Hematopoietic multipotent progenitor cell treated with erythropoietin and hydrocortisone succinate and interleukin-3 and kit ligand, for 17 days (in vitro differentiated cells): ENCODE data around the gene RNU6-8.

Source experiments
- DNase-seq: peaks from one replicate; pipeline ENCODE4 v3.0.0-alpha.2; 2015; ENCODE audit warnings: low spot score

Gene RNU6-8

DNA sequence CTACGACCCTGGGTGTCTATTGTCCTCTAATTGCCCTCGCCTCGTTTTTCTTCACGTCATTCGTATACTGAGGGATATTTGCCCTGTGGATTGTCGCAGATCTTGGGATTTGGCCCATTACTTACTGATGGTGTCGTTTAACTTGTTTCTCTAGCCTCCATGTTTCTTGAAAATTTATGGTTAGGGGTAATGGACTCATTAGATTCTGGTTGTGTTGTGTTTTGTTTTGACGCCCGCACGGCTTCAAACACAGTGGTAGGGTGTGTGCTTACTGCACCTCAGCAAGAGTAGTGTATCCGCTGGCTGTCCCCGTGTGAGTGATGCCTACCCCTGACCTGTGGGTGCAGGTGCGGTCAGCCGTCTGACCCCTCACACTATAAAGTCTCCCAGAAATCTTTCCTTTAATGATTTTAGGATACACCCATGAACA lies 874 bp upstream of the RNU6-8 start:
- DNase-seq = no peak

DNA sequence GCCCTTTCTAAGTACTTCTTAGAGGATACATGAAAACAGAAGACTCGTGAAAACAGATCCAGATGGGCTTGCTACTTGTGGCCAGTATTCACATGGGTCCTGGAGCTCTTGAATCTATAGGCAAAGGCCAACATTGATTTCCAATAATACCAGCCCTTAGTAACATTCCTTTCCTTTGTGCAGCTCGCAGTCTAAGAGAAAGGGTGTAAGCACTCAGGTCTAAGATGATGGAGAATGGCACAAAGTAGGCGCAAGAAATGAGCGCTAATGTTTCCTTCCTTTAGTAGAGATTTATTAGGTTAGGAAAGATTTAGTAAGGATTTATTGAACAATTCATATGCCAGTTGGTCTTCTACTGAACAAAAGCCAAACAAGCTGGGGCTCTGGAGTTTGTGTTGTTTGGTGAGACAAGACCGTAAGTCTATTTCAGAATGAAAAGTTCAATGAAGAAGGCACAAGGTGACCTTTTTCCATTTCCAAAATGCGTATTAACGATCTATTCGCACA lies 525 bp downstream of the RNU6-8 start:
- DNase-seq = peak; percentile 8

DNA sequence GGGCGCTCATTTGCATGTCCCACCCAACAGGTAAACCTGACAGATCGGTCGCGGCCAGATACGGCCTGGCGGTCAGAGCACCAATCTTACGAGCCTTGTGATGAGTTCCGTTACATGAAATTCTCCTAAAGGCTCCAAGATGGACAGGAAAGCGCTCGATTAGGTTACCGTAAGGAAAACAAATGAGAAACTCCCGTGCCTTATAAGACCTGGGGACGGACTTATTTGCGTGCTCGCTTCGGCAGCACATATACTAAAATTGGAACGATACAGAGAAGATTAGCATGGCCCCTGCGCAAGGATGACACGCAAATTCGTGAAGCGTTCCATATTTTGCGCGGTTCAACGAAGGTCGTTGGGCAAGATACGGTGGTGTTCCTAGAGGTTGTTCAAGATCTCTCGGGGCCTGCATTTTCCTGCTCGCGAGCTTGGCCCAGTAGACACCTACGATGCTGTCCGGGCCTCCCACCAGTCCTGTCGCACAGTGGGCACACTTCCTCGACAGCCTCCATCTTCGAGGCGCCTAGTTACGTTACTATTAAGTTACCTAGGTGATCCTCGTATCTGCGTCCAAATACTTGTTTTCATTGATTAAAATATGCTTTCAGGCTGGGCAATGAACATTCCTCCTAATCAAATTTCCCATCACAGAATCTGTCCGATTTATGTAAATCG lies 1.1 kb downstream of the RNU6-8 start, which contains the start of gene RNU6-7:
Gene RNU6-7 (plus strand): TSS at position 230 of the 675 bp plus-strand sequence.
- DNase-seq = peak; percentile 14

DNA sequence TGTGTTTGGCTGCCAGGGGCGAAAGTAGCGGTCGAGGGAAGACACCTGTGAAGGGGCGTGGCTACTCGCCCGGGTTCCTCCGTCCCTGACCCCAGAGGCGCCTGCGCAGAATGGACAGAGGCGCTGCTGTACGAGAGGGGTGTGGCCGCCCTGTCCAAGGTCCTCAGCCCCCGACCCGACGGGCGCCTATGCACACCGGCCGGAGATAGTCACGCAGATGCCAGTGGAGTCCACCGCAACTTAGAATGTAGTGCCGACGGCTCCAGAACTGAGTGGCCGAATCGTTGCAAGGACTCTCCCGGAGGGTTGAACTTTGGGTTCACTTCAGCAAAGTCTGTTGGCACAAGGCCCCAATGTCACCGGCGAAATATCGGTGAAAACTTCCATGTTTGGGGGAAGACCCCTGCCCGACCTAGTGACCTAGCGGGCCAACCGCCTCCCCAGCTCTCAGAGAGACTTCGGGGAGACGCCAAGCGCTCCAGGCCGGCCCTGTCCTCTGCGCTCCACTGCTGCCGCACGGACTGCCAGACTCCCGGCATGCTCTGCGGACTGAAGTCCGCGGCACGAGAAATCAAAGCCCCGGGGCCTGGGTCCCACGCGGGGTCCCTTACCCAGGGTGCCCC lies 1.8 kb downstream of the RNU6-8 start:
- DNase-seq = peak; percentile 69

DNA sequence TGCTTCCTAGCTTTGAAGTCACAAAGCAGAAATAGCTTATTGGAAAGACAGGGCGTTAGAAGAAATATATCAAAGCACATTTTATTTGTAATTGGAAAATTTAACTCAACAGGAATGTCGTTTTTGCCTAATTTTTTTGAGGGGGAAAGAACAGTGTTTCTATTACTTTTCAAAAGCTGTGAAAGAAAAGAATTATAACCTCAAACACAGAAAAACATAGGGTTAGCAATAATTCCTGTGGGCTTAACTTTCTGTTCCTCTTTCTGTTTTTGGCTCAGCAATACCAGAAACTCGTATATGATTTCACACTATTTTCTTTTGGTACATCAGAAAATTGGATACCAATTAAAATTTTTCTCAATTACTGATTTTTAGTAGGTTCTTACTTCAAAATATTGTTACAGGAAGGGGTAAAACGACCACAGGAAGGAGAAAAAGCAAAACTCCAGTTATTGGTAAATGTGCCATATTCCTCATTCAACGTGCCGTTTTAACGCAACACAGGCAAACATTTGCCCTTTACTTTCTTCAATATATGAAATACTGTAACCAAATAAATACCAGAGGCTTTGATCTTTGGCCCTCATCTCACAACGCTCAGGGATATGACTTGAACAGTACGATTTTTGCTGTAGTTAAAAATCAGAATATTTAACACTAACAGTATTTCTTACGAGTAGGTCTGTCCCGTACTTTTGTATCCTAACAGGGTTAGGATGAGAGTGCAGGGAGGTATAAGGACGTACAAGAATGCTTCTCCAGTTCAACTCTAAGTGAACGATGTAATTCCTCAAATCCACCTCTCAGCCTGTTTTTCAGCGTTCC lies 2.5 kb downstream of the RNU6-8 start:
- DNase-seq = no peak

DNA sequence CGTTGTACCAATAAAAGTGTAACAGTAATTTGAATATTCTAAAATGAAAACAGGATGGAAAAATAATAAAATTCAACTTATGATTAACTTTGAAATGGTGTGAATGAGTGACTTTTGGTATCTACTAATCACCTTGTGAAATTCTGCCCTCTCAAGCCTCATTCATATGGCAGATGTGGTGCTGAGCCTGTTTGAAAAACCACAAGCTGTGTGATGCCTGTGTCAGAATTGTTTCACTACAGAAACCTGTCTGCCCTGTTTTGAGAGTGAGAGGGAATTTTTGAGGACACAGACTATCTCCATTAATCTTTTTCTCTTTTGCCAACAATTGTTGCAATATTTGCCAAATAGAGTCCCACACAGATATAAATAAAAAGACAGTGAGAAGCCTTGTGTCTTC lies 5.2 kb downstream of the RNU6-8 start:
- DNase-seq = no peak

DNA sequence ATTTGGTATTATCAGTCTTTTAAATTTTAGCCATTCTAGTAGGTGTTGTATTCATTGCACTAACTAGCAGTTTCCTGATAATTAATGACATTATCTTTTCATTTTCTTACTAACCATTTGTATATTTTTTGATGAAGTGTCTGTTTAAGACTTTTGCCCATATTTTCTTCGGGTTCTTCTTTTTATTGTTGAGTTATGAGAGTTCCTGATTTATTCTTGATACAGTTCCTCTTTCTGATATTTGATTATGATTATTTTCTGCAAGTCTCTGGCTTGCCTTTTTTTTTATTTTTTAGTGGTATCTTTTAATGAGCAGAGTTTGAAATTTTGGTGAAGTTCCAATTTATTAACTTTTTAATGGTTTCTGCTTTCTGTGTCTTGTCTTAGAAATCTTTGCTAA lies 7.4 kb downstream of the RNU6-8 start:
- no peak for DNase-seq

DNA sequence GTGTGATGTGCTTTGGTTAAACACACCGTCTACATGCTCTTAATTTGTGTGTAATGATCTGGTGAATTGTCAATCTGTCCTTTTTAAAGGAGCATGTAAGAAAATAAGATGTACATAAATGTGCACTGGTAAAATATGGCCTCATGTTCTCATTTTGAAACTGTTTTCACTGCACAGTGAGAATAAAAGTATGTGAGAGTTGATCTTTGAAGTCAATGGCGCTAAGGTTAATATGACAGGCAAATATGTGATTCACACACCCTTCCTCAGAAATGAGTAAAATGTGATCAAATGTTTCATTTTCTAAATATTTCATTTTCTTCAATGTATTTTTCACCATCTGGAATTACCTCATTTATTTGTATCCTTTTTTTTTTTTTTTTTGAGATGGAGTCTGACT lies 9.5 kb downstream of the RNU6-8 start:
- no peak for DNase-seq

DNA sequence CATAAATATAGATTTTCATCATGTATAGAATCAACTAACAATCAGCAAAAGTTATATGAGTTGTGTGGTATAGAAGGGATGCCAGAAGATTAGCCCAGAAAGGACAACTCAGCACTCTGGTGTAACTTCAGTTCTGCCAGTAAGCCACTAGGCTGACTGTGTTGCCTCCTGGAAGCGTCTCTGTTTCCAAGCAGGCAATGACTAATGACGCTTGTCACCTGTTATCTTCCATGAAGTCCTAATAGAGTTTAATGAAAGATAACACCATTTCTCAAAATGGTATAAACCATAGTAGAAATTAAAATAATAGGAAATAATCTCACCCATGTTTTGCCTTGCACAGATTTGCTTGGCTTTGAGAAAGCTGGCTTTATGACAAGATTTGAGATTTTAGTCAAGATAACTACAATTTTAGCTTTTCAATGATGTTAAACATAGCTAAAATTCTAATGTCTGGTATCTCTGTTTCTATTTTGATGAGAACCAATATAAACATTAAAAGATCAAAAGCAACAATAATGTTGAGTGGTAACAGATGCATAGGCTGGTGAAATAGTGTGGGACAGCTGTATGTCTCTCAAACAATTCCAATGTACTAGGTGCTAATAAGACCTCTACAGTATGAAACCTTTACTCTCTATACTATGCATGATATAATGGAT lies 10.2 kb downstream of the RNU6-8 start:
- no peak for DNase-seq

DNA sequence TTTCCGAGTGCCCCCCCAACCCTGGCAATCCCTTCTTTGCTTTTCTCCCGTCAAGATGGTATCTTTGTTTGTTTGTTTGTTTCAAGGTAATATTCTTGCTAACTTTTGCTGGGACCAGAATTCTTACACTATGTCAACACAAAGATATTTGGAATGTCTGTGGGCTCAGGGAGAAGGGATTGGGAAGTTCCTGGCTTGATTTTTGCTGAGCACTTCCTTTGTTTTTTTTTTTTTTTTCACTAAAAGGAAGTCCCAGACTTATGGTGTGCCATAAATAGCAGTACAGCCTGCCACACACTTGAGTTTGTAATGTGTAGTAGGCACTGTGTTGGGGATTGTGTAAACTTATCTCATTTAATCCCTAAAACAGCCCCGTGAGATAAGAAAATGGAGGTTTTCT lies 12.4 kb downstream of the RNU6-8 start:
- DNase-seq = no peak

DNA sequence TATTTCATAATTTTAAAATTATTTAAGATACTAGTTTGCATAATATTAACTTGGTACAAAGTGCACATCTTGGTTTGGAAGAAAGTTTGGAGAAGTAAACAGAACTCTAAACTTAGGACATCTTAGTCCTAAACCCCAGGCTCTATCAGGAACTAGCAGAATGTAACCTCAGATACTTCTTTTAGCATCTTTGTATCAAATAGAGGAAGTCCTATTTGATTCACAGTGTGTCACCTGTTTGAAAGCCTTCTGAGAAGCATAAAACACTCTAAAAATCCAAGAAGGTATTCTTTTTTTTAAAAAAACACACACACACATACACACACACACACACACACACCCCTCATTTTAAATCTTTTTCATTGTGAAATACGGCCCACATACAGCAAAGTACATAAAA lies 13.3 kb downstream of the RNU6-8 start:
- no peak for DNase-seq

DNA sequence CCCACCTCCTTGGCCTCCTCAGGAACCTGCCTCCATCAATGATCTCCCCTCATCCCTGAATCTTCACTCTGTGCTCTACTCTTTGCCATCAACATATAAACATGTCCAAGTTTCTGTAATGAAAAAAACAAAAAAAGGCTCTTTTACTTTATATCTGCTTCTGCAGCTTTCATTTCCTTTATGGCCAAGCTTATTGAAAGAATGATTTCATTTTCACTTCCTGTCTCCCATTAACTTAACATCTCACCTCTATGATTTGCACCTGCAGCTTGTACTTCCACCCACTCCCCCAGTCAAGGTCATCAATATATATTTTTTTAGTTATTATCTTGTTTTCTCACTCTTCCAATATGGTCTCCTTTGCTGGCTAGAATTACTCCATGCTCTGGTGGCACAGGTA lies 16.8 kb downstream of the RNU6-8 start:
- DNase-seq = no peak

DNA sequence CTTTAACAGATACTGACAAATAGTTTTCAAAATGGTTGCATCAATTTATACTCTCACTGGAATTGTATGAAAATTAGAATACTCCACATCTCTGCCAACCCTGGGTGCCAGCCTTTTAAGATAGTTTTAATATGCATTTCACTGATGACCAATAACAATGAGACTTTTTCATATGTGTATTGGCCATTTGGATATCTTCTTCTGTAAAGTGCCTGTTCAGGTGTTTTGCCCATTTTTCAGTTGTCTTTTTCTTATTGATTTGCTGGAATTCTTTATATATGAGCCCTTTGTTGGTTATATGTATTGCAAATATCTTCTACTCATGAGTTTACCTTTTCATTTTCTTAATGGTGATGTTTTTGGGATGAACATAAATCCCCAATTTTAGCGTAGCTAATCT lies 18.0 kb downstream of the RNU6-8 start:
- no peak for DNase-seq

DNA sequence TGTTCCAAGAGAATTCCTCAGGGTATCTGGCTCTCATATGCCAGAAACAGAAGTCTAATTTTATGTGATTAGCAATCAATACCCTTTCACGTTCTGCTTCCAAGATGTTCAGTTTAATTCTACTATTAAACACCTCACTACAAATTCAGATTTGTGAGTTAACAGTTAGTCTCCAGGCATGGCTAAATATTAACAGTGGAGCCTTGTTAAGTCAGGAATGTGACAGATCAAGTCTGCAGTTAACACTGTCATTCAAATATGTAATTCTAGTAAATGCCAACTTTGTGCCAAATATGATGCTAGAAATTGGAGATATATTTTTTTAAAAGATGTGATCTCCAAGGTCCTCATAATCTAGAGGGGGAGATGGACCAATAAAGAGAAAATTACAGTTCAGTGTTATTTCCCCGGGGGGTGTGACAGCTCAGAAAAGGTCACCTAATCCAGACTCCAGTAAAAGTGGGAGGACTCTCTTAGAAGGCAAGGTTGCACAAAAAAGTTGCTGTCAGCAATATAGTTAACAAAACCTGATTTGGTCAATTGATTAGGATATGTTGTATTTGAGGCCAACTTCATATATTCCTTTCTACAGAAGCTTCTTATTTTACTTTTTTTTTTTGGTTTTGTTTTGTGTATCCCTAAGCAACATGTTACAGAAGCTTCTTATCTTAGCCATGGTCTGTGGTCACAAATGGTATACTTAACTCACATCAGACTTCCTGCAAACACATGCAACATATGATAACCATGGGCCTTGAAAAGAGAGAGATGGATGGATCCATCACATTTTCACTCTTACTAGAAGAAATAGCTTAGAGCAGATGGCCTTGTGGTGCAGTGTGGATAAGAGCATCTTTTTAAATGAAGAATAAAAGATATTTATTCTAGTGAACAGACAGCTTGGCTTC lies 19.7 kb downstream of the RNU6-8 start:
- no peak for DNase-seq

DNA sequence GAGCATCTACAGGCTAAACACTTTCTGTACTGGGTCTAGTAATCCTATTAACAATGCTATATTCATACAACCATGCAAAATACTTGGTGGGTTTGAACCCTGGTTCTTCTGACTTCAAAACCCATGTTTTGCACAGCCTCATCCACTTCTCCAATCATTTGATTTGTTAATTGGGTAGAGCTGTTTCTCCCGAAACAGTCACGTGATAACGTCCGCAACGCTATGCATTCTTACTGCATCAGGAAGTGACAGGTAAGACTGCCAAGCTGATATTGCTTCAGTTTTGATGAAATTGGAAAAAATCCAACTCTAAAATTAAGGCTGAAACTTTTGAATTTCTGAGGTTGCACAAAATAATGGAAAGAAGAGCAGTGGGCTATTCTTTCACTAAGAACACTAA lies 31.6 kb downstream of the RNU6-8 start:
- DNase-seq = no peak

DNA sequence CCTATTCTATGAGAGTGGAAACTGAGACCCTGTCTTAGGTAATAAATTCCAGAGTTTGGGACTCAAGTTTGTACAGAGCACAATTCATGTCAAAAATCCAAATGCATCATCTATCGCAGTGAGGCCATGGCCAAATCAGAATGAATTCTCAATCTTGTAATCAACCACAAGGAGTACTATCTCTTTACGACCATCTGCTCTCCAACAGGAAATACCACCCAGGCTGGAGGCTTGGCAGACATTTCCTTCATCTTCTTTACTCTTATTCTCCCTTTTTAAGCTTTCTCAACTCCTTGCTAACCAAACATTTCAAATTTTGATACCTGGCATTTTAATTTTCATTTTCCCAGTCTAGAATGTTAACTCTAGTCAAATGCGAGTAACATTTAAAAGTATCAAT lies 33.9 kb downstream of the RNU6-8 start:
- no peak for DNase-seq

DNA sequence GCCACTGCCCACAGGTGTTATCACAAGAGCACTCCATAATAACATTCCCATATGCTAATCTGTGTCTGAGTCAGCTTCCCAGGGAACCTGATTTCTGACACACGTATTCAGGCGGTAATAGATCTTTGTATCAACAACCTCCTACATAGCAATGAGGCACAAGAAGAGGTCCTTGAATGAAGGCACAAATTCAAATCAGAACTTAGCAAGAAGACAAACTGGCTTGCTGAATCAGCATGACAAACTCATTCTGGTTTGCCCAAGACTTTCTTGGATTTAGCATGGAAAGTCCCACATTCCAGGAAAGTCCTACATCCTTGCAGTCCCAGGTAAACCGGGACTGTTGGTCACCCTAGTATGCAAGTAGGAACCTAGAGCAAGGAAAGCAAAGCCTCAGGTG lies 35.2 kb downstream of the RNU6-8 start:
- DNase-seq = no peak

DNA sequence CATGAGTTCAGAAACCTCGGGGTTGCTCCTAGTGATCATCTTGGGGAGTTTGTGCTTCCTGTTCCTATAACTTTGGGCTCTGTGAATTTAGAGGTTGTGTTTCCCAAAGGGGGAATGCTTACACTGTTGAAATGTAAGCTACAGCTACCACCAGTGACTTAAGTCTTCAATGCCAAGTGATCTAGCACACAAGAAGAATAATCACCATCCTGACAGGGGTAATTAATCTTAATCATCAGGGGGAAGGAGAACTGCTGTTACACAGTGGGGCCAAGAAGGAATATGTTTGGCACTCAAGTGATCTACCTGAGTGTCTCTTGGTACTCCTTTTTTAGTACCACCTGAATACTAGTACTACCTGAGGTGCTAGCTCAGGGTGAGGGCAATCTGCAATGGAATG lies 36.1 kb downstream of the RNU6-8 start:
- DNase-seq = no peak

DNA sequence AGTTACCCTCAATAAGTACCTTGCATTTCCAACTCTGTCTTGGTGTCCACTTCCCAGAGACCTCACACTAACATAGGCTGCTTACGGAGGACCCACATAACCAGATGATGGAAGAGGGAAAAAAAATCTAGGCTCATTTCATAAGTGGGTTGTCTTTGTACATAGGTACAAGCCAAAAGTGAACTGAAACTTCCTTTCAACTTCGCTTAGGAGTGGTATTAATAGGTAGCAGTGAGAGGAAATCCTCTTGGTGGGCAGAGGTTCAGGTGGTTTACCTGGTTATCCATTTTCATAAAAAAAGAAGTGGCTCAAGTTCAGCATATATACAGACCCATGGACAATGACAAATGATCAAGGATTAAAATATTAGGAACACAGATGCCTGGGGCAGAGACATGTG lies 37.0 kb downstream of the RNU6-8 start:
- no peak for DNase-seq
